H9 (cell line): ENCODE data around the gene EDIL3. TPM values are rescaled to one million over a fixed set of nuclear protein-coding genes. Genes with fewer than 3 reads are reported as not detected.
A peak's percentile ranks its signal among the peaks of the same experiment; 100 is the strongest.

ENCODE experiments used
- DNase-seq: peaks from one replicate; pipeline ENCODE4 v3.0.0-alpha.2; 2017
- H2AFZ ChIP-seq: one replicate; pipeline ENCODE4 v1.6.1; 2013; ENCODE audit warnings: mild to moderate bottlenecking, low read length, control low read depth, moderate library complexity
- H2AK5ac ChIP-seq: 2 replicates; pipeline ENCODE4 v1.6.1; 2013; ENCODE audit warnings: low read length, control low read depth, mixed read lengths; ENCODE audit not compliant: insufficient read length
- H2BK120ac ChIP-seq: one replicate; pipeline ENCODE4 v1.6.1; 2013; ENCODE audit warnings: low read depth, mild to moderate bottlenecking, low read length, control low read depth, inconsistent platforms; ENCODE audit not compliant: poor library complexity, severe bottlenecking
- H2BK12ac ChIP-seq: 2 replicates; pipeline ENCODE4 v1.6.1; 2013; ENCODE audit warnings: low read length, control low read depth, mixed read lengths, low read depth; ENCODE audit not compliant: insufficient read length
- H2BK15ac ChIP-seq: 2 replicates; pipeline ENCODE4 v1.6.1; 2013; ENCODE audit warnings: low read depth, low read length, control low read depth
- H2BK20ac ChIP-seq: one replicate; pipeline ENCODE4 v1.6.1; 2013; ENCODE audit warnings: low read depth, mild to moderate bottlenecking, low read length, control low read depth, inconsistent platforms; ENCODE audit not compliant: poor library complexity, severe bottlenecking
- H2BK5ac ChIP-seq: 2 replicates; pipeline ENCODE4 v1.6.1; 2013; ENCODE audit warnings: low read length, control low read depth, mixed read lengths; ENCODE audit not compliant: insufficient read length
- H3K14ac ChIP-seq: 2 replicates; pipeline ENCODE4 v1.6.1; 2013; ENCODE audit warnings: low read length, control low read depth; ENCODE audit not compliant: insufficient read depth
- H3K18ac ChIP-seq: 2 replicates; pipeline ENCODE4 v1.6.1; 2013; ENCODE audit warnings: low read depth, mild to moderate bottlenecking, mixed read lengths, low read length, control low read depth; ENCODE audit not compliant: insufficient read length
- H3K23ac ChIP-seq: 2 replicates; pipeline ENCODE4 v1.6.1; 2013; ENCODE audit warnings: low read length, control low read depth, mixed read lengths, low read depth; ENCODE audit not compliant: insufficient read length
- H3K23me2 ChIP-seq: 2 replicates; pipeline ENCODE4 v1.6.1; 2013; ENCODE audit warnings: low read depth, mild to moderate bottlenecking, mixed read lengths, low read length, control low read depth; ENCODE audit not compliant: insufficient read length, poor library complexity, severe bottlenecking
- H3K27ac ChIP-seq: 2 replicates; pipeline ENCODE4 v1.5.1; 2013; ENCODE audit warnings: low read length, control low read depth, mixed read lengths, low read depth; ENCODE audit not compliant: insufficient read length
- H3K27me3 ChIP-seq: 2 replicates; pipeline ENCODE4 v1.6.1; 2013; ENCODE audit warnings: low read length, control low read depth, inconsistent platforms; ENCODE audit not compliant: insufficient read depth
- H3K4ac ChIP-seq: 2 replicates; pipeline ENCODE4 v1.6.1; 2013; ENCODE audit warnings: low read depth, mild to moderate bottlenecking, control low read depth, inconsistent platforms, low read length, moderate library complexity
- H3K4me1 ChIP-seq: 2 replicates; pipeline ENCODE4 v1.6.1; 2013; ENCODE audit warnings: low read length, control low read depth, inconsistent platforms; ENCODE audit not compliant: insufficient read depth
- H3K4me2 ChIP-seq: 2 replicates; pipeline ENCODE4 v1.6.1; 2013; ENCODE audit warnings: low read length, control low read depth, mixed read lengths; ENCODE audit not compliant: insufficient read length, insufficient read depth
- H3K56ac ChIP-seq: 2 replicates; pipeline ENCODE4 v1.6.1; 2013; ENCODE audit warnings: low read depth, mild to moderate bottlenecking, mixed read lengths, low read length, control low read depth; ENCODE audit not compliant: insufficient read length
- H3K79me1 ChIP-seq: 2 replicates; pipeline ENCODE4 v1.6.1; 2013; ENCODE audit warnings: low read depth, mild to moderate bottlenecking, moderate library complexity, low read length, control low read depth, inconsistent platforms; ENCODE audit not compliant: insufficient read depth, poor library complexity, severe bottlenecking
- H3K79me2 ChIP-seq: 2 replicates; pipeline ENCODE4 v1.6.1; 2013; ENCODE audit warnings: low read length, control low read depth, inconsistent platforms; ENCODE audit not compliant: insufficient read depth
- H3K9ac ChIP-seq: 2 replicates; pipeline ENCODE4 v1.6.1; 2013; ENCODE audit warnings: low read length, control low read depth, mixed read lengths; ENCODE audit not compliant: insufficient read length; ENCODE audit errors: extremely low read depth
- H3K9me3 ChIP-seq: one replicate; pipeline ENCODE4 v1.6.1; 2013; ENCODE audit warnings: low read depth, low read length, inconsistent platforms; ENCODE audit not compliant: control insufficient read depth
- H3T11ph ChIP-seq: one replicate; pipeline ENCODE4 v1.6.1; 2013; ENCODE audit warnings: mild to moderate bottlenecking, low read length, control low read depth, inconsistent platforms
- H4K20me1 ChIP-seq: one replicate; pipeline ENCODE4 v1.6.1; 2013; ENCODE audit not compliant: control insufficient read depth, insufficient read length, insufficient read depth
- H4K5ac ChIP-seq: 2 replicates; pipeline ENCODE4 v1.6.1; 2013; ENCODE audit warnings: low read depth, mild to moderate bottlenecking, mixed read lengths, low read length, control low read depth; ENCODE audit not compliant: insufficient read length
- H4K8ac ChIP-seq: replicated peaks from 2 replicates; pipeline ENCODE4 v1.6.1; 2013; ENCODE audit warnings: low read length, control low read depth, mixed read lengths, low read depth; ENCODE audit not compliant: insufficient read length
- H4K91ac ChIP-seq: 2 replicates; pipeline ENCODE4 v1.6.1; 2013; ENCODE audit warnings: low read depth, mild to moderate bottlenecking, moderate library complexity, mixed read lengths, low read length, control low read depth; ENCODE audit not compliant: insufficient read length
- H3K27ac Mint-ChIP-seq, 3 experiments: 2 replicates in 2 of 3; 3 replicates in 1 of 3; pipeline ENCODE4 v1.8.0; 2020 to 2021; ENCODE audit warnings: mixed read lengths in 3 of 3, mild to moderate bottlenecking in 1 of 3, moderate library complexity in 1 of 3
- H3K27me3 Mint-ChIP-seq: 2 replicates; pipeline ENCODE4 v1.8.0; 2021; ENCODE audit warnings: low read depth, mild to moderate bottlenecking, moderate library complexity, mixed read lengths
- H3K36me3 Mint-ChIP-seq, 3 experiments: 2 replicates in 2 of 3; 3 replicates in 1 of 3; pipeline ENCODE4 v1.8.0; 2020 to 2021; ENCODE audit warnings: low read depth in 3 of 3, mixed read lengths in 3 of 3; ENCODE audit not compliant: insufficient read depth in 1 of 3
- H3K4me1 Mint-ChIP-seq, 2 experiments: 2 replicates each; pipeline ENCODE4 v1.8.0; 2020; ENCODE audit warnings: mixed read lengths in 2 of 2
- H3K4me3 Mint-ChIP-seq, 2 experiments: 2 replicates in 1 of 2; 3 replicates in 1 of 2; pipeline ENCODE4 v1.8.0; 2020 to 2021; ENCODE audit warnings: mild to moderate bottlenecking in 2 of 2, mixed read lengths in 2 of 2, moderate library complexity in 1 of 2
- H3K9me3 Mint-ChIP-seq, 2 experiments: 2 replicates in 1 of 2; 3 replicates in 1 of 2; pipeline ENCODE4 v1.8.0; 2020; ENCODE audit warnings: mild to moderate bottlenecking in 2 of 2, mixed read lengths in 2 of 2, moderate library complexity in 1 of 2
- CTCF ChIP-seq: fragments of 200-600 bp; sonication (generic); conservative IDR thresholded peaks from 3 replicates; pipeline ENCODE4 v1.8.0; 2021; ENCODE audit warnings: antibody characterized with exemption, mild to moderate bottlenecking
- WGBS: extraction: QIAGEN DNeasy Blood & Tissue Kit; methylation state at CpG from one replicate; pipeline ENCODE4 v1.1.7; 2013; ENCODE audit warnings: missing lambda C conversion rate, low lambda C conversion rate, mixed read lengths; ENCODE audit not compliant: insufficient read length; ENCODE audit errors: extremely low coverage; 5-methylcytosine and 5-hydroxymethylcytosine counted together
- total RNA-seq: library from RNA; stranded (reverse); gene quantifications from 2 replicates; pipeline ENCODE4 v1.2.1, GENCODE V29; 2021

EDIL3 gene
- total RNA-seq, 1 experiment from 2014 or later = 61.9 TPM

- no peak overlapping the region for H3T11ph ChIP-seq
- peaks cover 2% of the 10 kb centered on the region; the same call in 1 of the 2 replicates for H3K79me2 ChIP-seq
- H2AFZ ChIP-seq = no peak overlapping the region
- no peak overlapping the region for H4K8ac ChIP-seq
- DNase-seq = no peak
- H4K20me1 ChIP-seq = no peaks in the 10 kb centered on the region
- Mint-ChIP-seq H3K27me3 (no peaks in the 10 kb centered on the region), H3K9me3 (no peaks in the 10 kb centered on the region), H3K36me3 (peaks cover 0 to 2% (median 0%) of the 10 kb centered on the region in 3 experiments; a peak in 1 of 7 replicates), H3K4me3 (no peak overlapping the region), H3K27ac (peak overlapping the region in 1 of 3 experiments; percentile 32; a peak in 1 of 7 replicates), H3K4me1 (peaks cover 3 to 6% of the 10 kb centered on the region in 2 experiments; a peak in 3 of 4 replicates)
- no peak overlapping the region for H2BK5ac ChIP-seq
- no peak overlapping the region for H4K91ac ChIP-seq
- H3K4me2 ChIP-seq = no peak overlapping the region
- peaks cover 5% of the 10 kb centered on the region; the same call in 1 of the 2 replicates for H3K4me1 ChIP-seq
- no peaks in the 10 kb centered on the region for H3K9me3 ChIP-seq
- no peak overlapping the region for H3K9ac ChIP-seq
- TF ChIP-seq CTCF = no peak
- no peak overlapping the region for H4K5ac ChIP-seq
- H3K27me3 ChIP-seq = no peaks in the 10 kb centered on the region
- no peak overlapping the region for H2BK12ac ChIP-seq
- no CpG with 5 or more reads among the region's 1 CpG for WGBS
- H3K27ac ChIP-seq = no peak overlapping the region
- no peak overlapping the region for H3K4ac ChIP-seq
- no peak overlapping the region for H2BK20ac ChIP-seq
- no peaks in the 10 kb centered on the region for H3K23me2 ChIP-seq
- no peak overlapping the region for H3K56ac ChIP-seq
- H3K14ac ChIP-seq = no peak overlapping the region
- no peak overlapping the region for H3K18ac ChIP-seq
- no peak overlapping the region for H3K23ac ChIP-seq
- H2BK15ac ChIP-seq = no peak overlapping the region
- no peak overlapping the region for H2AK5ac ChIP-seq
- no peak overlapping the region for H2BK120ac ChIP-seq
- H3K79me1 ChIP-seq = peaks cover 3% of the 10 kb centered on the region
Observed at GRCh38 chr5:84260140-84260539, 124.5 kb downstream of the EDIL3 start.
